GF-D8 (cell line): ENCODE data around the gene RELN.
"Not testable (repeated sequence)": the region's sequence is repeated elsewhere in the genome, so short reads cannot be mapped to it uniquely, and the experiment has no call there.

Experiments
- DNase-seq: peaks from one replicate; lab custom pipeline; 2025; lab: John Stamatoyannopoulos, UW

Gene RELN

GRCh38 chr7:103787041-103787440 lies 202.4 kb downstream of the RELN start:
- not testable (repeated sequence) for DNase-seq

- no peak for DNase-seq
These were observed 204.7 kb downstream of the RELN start for GRCh38 chr7:103784646-103785286.

- DNase-seq: no peak
These were observed 208.0 kb downstream of the RELN start for GRCh38 chr7:103781409-103781808.

GRCh38 chr7:103780561-103780960 lies 208.9 kb downstream of the RELN start:
- not testable (repeated sequence) for DNase-seq

GRCh38 chr7:103777440-103777839 lies 212.0 kb downstream of the RELN start:
- DNase-seq: no peak

- DNase-seq: no peak
These were observed 215.7 kb downstream of the RELN start for GRCh38 chr7:103773726-103774125.

- DNase-seq: no peak
These were observed 217.2 kb downstream of the RELN start for GRCh38 chr7:103772171-103772773.

GRCh38 chr7:103771294-103771693 lies 218.2 kb downstream of the RELN start:
- no peak for DNase-seq

- no peak for DNase-seq
These were observed 222.8 kb downstream of the RELN start for GRCh38 chr7:103766660-103767059.

- DNase-seq: no peak
These were observed 223.6 kb downstream of the RELN start for GRCh38 chr7:103765901-103766300.

- no peak for DNase-seq
These were observed 224.6 kb downstream of the RELN start for GRCh38 chr7:103764901-103765300.

GRCh38 chr7:103762877-103763276 lies 226.6 kb downstream of the RELN start:
- no peak for DNase-seq

- no peak for DNase-seq
These were observed 227.2 kb downstream of the RELN start for GRCh38 chr7:103762065-103762760.

GRCh38 chr7:103752995-103753394 lies 236.5 kb downstream of the RELN start:
- no peak for DNase-seq

GRCh38 chr7:103751311-103751880 lies 238.1 kb downstream of the RELN start:
- DNase-seq: no peak

- DNase-seq: no peak
These were observed 240.8 kb downstream of the RELN start for GRCh38 chr7:103748680-103749079.

GRCh38 chr7:103735377-103735776 lies 254.1 kb downstream of the RELN start:
- DNase-seq: no peak

GRCh38 chr7:103731169-103731568 lies 258.3 kb downstream of the RELN start:
- no peak for DNase-seq

GRCh38 chr7:103729026-103729425 lies 260.4 kb downstream of the RELN start:
- DNase-seq: no peak

- DNase-seq: no peak
These were observed 261.4 kb downstream of the RELN start for GRCh38 chr7:103727982-103728610.

- no peak for DNase-seq
These were observed 270.4 kb downstream of the RELN start for GRCh38 chr7:103719070-103719469.

GRCh38 chr7:103718482-103719061 lies 270.9 kb downstream of the RELN start:
- DNase-seq: no peak
